SK-N-SH (cell line): ENCODE results near the gene PAPPA2. TPM values are rescaled to one million over a fixed set of nuclear protein-coding genes. Genes with fewer than 3 reads are reported as not detected.

Source experiments
- CTCF ChIA-PET: fragments of 300-600, 350-600 bp; formaldehyde crosslinking; extraction: SDS; loops from one replicate; lab custom pipeline; 2021; lab: Yijun Ruan, JAX
- POLR2A ChIA-PET: fragments of 350-600 bp; sonication (Branson Sonifier 250); formaldehyde crosslinking; extraction: SDS; loops from one replicate; lab custom pipeline; 2020; ENCODE audit warnings: antibody characterized with exemption, inconsistent platforms; lab: Yijun Ruan, JAX
- DNase-seq: peaks from one replicate; pipeline ENCODE4 v3.0.0; 2012
- H2AFZ ChIP-seq: fragments of 200-600 bp; sonication (generic); 2 replicates; pipeline ENCODE4 v1.8.1; 2016; ENCODE audit warnings: antibody characterized with exemption, mild to moderate bottlenecking, low read depth
- H3F3A ChIP-seq: fragments of 200-600 bp; sonication (generic); replicated peaks from 2 replicates; pipeline ENCODE3; 2016; ENCODE audit warnings: antibody characterized with exemption, mild to moderate bottlenecking; ENCODE audit not compliant: insufficient read depth
- H3K27ac ChIP-seq, 2 experiments: fragments of 200-500 bp in 1 of 2; fragments of 200-600 bp in 1 of 2; sonication (Bioruptor generic) in 1 of 2; sonication (generic), shearing (Covaris generic) in 1 of 2; 2 replicates each; pipeline versions ENCODE4 v1.5.1 to v1.6.1; 2014 to 2016; ENCODE audit warnings: low read depth in 2 of 2, inconsistent platforms in 1 of 2, low read length in 1 of 2, mild to moderate bottlenecking in 1 of 2, mixed read lengths in 1 of 2
- H3K27me3 ChIP-seq: fragments of 200-600 bp; sonication (generic), shearing (Covaris generic); 2 replicates; pipeline ENCODE4 v1.6.1; 2016; ENCODE audit warnings: mixed run types; ENCODE audit not compliant: insufficient read depth
- H3K36me3 ChIP-seq, 2 experiments: fragments of 200-500 bp in 1 of 2; fragments of 200-600 bp in 1 of 2; sonication (Bioruptor generic) in 1 of 2; sonication (generic) in 1 of 2; replicated peaks in 1 of 2; 2 replicates each; pipeline versions ENCODE3 to v1.5.1; 2014 to 2016; ENCODE audit warnings: low read length in 1 of 2, mild to moderate bottlenecking in 1 of 2; ENCODE audit not compliant: insufficient read depth in 2 of 2, control insufficient read depth in 1 of 2
- H3K4me1 ChIP-seq, 2 experiments: fragments of 200-500 bp in 1 of 2; fragments of 200-600 bp in 1 of 2; sonication (Bioruptor generic) in 1 of 2; sonication (generic), shearing (Covaris generic) in 1 of 2; 2 replicates each; pipeline versions ENCODE4 v1.5.1 to v1.6.1; 2014 to 2016; ENCODE audit warnings: low read depth in 1 of 2, low read length in 1 of 2, mixed run types in 1 of 2; ENCODE audit not compliant: insufficient read depth in 2 of 2, control insufficient read depth in 1 of 2
- H3K4me2 ChIP-seq: fragments of 200-600 bp; sonication (generic), shearing (Covaris generic); 2 replicates; pipeline ENCODE4 v1.6.1; 2017; ENCODE audit warnings: mixed run types
- H3K4me3 ChIP-seq, 2 experiments: fragments of 200-500 bp in 1 of 2; fragments of 200-600 bp in 1 of 2; sonication (Bioruptor generic) in 1 of 2; sonication (generic), shearing (Covaris generic) in 1 of 2; 2 replicates each; pipeline versions ENCODE4 v1.5.1 to v1.8.1; 2014 to 2016; ENCODE audit warnings: low read depth in 2 of 2, inconsistent platforms in 1 of 2, low read length in 1 of 2, mild to moderate bottlenecking in 1 of 2, mixed read lengths in 1 of 2, moderate library complexity in 1 of 2
- H3K79me2 ChIP-seq: fragments of 200-600 bp; sonication (generic); 2 replicates; pipeline ENCODE4 v1.8.1; 2017; ENCODE audit warnings: mild to moderate bottlenecking; ENCODE audit not compliant: insufficient read depth
- H3K9ac ChIP-seq: fragments of 200-600 bp; sonication (generic); 2 replicates; pipeline ENCODE4 v1.6.1; 2017; ENCODE audit warnings: mixed run types
- H3K9me2 ChIP-seq: fragments of 200-600 bp; sonication (generic); 2 replicates; pipeline ENCODE4 v1.6.1; 2017; ENCODE audit warnings: mixed run types
- H3K9me3 ChIP-seq: fragments of 200-600 bp; sonication (generic); 2 replicates; pipeline ENCODE4 v1.6.1; 2017; ENCODE audit warnings: mixed run types, mild to moderate bottlenecking, moderate library complexity
- H4K20me1 ChIP-seq: fragments of 200-600 bp; sonication (generic); 2 replicates; pipeline ENCODE4 v1.6.1; 2017; ENCODE audit warnings: mild to moderate bottlenecking, mixed run types; ENCODE audit not compliant: insufficient read depth
- CHD2 ChIP-seq: fragments of 150-350 bp; IDR thresholded peaks from 2 replicates; pipeline ENCODE4 v1.6.1; 2018; ENCODE audit warnings: low read length; ENCODE audit not compliant: partially characterized antibody
- CTCF ChIP-seq: fragments of 200-600 bp; sonication (generic); IDR thresholded peaks from 2 replicates; pipeline ENCODE4 v1.6.1; 2017; ENCODE audit warnings: antibody characterized with exemption, mild to moderate bottlenecking, moderate library complexity
- ELF1 ChIP-seq: IDR thresholded peaks from 2 replicates; pipeline ENCODE4 v1.4.0; 2012
- FOSL2 ChIP-seq: IDR thresholded peaks from 2 replicates; pipeline ENCODE4 v1.4.0; 2012; ENCODE audit warnings: low read depth, mild to moderate bottlenecking, moderate library complexity, borderline replicate concordance
- FOXM1 ChIP-seq: IDR thresholded peaks from 2 replicates; pipeline ENCODE4 v1.4.0; 2012; ENCODE audit warnings: low read depth, mild to moderate bottlenecking
- GATA2 ChIP-seq: sonication (generic); formaldehyde crosslinking; IDR thresholded peaks from 2 replicates; pipeline ENCODE4 v1.5.0; 2020; ENCODE audit warnings: mild to moderate bottlenecking, missing genetic modification reagents
- MEF2A ChIP-seq: IDR thresholded peaks from 2 replicates; pipeline ENCODE4 v1.4.0; 2012; ENCODE audit warnings: low read depth, borderline replicate concordance
- NFIC ChIP-seq: IDR thresholded peaks from 2 replicates; pipeline ENCODE4 v1.4.0; 2012; ENCODE audit warnings: borderline replicate concordance
- NRF1 ChIP-seq: IDR thresholded peaks from 2 replicates; pipeline ENCODE4 v1.6.1; 2012; ENCODE audit warnings: low read depth, mild to moderate bottlenecking, low read length
- POLR2AphosphoS5 ChIP-seq: IDR thresholded peaks from 2 replicates; pipeline ENCODE4 v1.6.1; 2012; ENCODE audit warnings: low read depth, low read length
- RCOR1 ChIP-seq: fragments of 150-350 bp; IDR thresholded peaks from 2 replicates; pipeline ENCODE4 v1.6.1; 2017; ENCODE audit warnings: antibody characterized with exemption, low read length
- RFX5 ChIP-seq: IDR thresholded peaks from 2 replicates; pipeline ENCODE4 v1.6.1; 2012; ENCODE audit warnings: mild to moderate bottlenecking, improper control_type of control experiment, low read length
- SIN3A ChIP-seq: IDR thresholded peaks from 2 replicates; pipeline ENCODE4 v1.6.1; 2012; ENCODE audit warnings: low read depth, mild to moderate bottlenecking, low read length, moderate library complexity, borderline replicate concordance
- SMC3 ChIP-seq: IDR thresholded peaks from 2 replicates; pipeline ENCODE4 v1.6.1; 2012; ENCODE audit warnings: low read depth, low read length, improper control_type of control experiment
- TAF1 ChIP-seq: IDR thresholded peaks from 2 replicates; pipeline ENCODE4 v1.6.1; 2012; ENCODE audit warnings: low read depth, mild to moderate bottlenecking, low read length, moderate library complexity, borderline replicate concordance
- TCF12 ChIP-seq: IDR thresholded peaks from 2 replicates; pipeline ENCODE4 v1.4.0; 2012
- TEAD4 ChIP-seq: IDR thresholded peaks from 2 replicates; pipeline ENCODE4 v1.4.0; 2012; ENCODE audit warnings: mild to moderate bottlenecking, borderline replicate concordance; ENCODE audit not compliant: insufficient read depth
- WGBS: methylation state at CpG from one replicate; pipeline ENCODE4 v1.1.6; 2017; ENCODE audit warnings: low lambda C conversion rate; 5-methylcytosine and 5-hydroxymethylcytosine counted together
- polyA plus RNA-seq, 3 experiments: library from polyadenylated mRNA; depleted of rRNA; stranded (reverse); fragments of >200 nt; gene quantifications; 2 replicates each; pipeline ENCODE4 v1.2.3, GENCODE V29; 2012
- TF ChIP-seq, protein P1 (sequence below): IDR thresholded peaks from 2 replicates; pipeline ENCODE4 v1.4.0; 2012; ENCODE audit warnings: low read depth, borderline replicate concordance
- TF ChIP-seq, protein P2 (sequence below): fragments of 150-350 bp; IDR thresholded peaks from 2 replicates; pipeline ENCODE4 v1.6.1; 2016; ENCODE audit warnings: mild to moderate bottlenecking, low read depth, low read length
- TF ChIP-seq, protein P3 (sequence below): IDR thresholded peaks from 2 replicates; pipeline ENCODE4; 2012

Gene PAPPA2
- polyA plus RNA-seq, 1 of the 3 experiments (the other 2 are of a cell fraction) = 0.02 TPM

GRCh38 chr1:176884911-176885310, 421.9 kb downstream of the PAPPA2 start:
- Histone ChIP-seq H3K27ac (no peak overlapping the region), H3K9me2 (no peaks in the 10 kb centered on the region), H3K9me3 (no peaks in the 10 kb centered on the region), H3K36me3 (peaks cover 0 to 2% of the 10 kb centered on the region in 2 experiments), H4K20me1 (no peaks in the 10 kb centered on the region), H3K4me2 (no peak overlapping the region), H3K27me3 (no peaks in the 10 kb centered on the region), H3K4me1 (no peaks in the 10 kb centered on the region; a peak in 1 of 4 replicates), H3K9ac (no peak overlapping the region), H3F3A (no peaks in the 10 kb centered on the region), H2AFZ (no peak overlapping the region), H3K79me2 (no peaks in the 10 kb centered on the region), H3K4me3 (no peak overlapping the region)
- WGBS = 18% methylated on average over 1 of the region's 1 CpG
- ChIA-PET POLR2A (no interaction called here), CTCF (interaction anchor here (0.6 to 1.7 kb wide), 3 partner anchors 22 to 325 kb away, joined by 3 to 4 read pairs (median 3); no protein-coding TSS in a partner anchor)
- no peak for TF ChIP-seq CHD2
- TF ChIP-seq TAF1 = no peak
- TF ChIP-seq CTCF = no peak
- TF ChIP-seq, protein P1, sequence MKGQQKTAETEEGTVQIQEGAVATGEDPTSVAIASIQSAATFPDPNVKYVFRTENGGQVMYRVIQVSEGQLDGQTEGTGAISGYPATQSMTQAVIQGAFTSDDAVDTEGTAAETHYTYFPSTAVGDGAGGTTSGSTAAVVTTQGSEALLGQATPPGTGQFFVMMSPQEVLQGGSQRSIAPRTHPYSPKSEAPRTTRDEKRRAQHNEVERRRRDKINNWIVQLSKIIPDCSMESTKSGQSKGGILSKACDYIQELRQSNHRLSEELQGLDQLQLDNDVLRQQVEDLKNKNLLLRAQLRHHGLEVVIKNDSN = no peak
- TF ChIP-seq NRF1 = no peak
- no peak for TF ChIP-seq POLR2AphosphoS5
- TF ChIP-seq FOXM1 = no peak
- TF ChIP-seq, protein P2, sequence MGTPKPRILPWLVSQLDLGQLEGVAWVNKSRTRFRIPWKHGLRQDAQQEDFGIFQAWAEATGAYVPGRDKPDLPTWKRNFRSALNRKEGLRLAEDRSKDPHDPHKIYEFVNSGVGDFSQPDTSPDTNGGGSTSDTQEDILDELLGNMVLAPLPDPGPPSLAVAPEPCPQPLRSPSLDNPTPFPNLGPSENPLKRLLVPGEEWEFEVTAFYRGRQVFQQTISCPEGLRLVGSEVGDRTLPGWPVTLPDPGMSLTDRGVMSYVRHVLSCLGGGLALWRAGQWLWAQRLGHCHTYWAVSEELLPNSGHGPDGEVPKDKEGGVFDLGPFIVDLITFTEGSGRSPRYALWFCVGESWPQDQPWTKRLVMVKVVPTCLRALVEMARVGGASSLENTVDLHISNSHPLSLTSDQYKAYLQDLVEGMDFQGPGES = no peak
- TF ChIP-seq FOSL2 = no peak
- no peak for TF ChIP-seq GATA2 (CRISPR knock-in tag)
- TF ChIP-seq SIN3A = no peak
- TF ChIP-seq, protein P3, sequence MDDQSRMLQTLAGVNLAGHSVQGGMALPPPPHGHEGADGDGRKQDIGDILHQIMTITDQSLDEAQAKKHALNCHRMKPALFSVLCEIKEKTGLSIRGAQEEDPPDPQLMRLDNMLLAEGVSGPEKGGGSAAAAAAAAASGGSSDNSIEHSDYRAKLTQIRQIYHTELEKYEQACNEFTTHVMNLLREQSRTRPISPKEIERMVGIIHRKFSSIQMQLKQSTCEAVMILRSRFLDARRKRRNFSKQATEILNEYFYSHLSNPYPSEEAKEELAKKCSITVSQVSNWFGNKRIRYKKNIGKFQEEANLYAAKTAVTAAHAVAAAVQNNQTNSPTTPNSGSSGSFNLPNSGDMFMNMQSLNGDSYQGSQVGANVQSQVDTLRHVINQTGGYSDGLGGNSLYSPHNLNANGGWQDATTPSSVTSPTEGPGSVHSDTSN = no peak
- no peak for TF ChIP-seq ELF1
- TF ChIP-seq RFX5 = no peak
- TF ChIP-seq SMC3 = no peak
- TF ChIP-seq RCOR1 = no peak
- no peak for TF ChIP-seq NFIC
- TF ChIP-seq TEAD4 = no peak
- TF ChIP-seq TCF12 = no peak
- no peak for TF ChIP-seq MEF2A
- DNase-seq = no peak
